ENCODE results near the gene TRIM71.
"Not testable (repeated sequence)": the region's sequence is repeated elsewhere in the genome, so short reads cannot be mapped to it uniquely, and the experiment has no call there.

- not testable (repeated sequence) for TF ChIP-seq CTCF (IDR thresholded peaks at IDR 0.05; ENCODE audit: poor library complexity, severe bottlenecking); POLR2AphosphoS5 (IDR thresholded peaks at IDR 0.05); RAD21 (conservative IDR thresholded peaks at IDR 0.05); SMC3 (conservative IDR thresholded peaks at IDR 0.05; ENCODE audit: poor library complexity); EZH2 (IDR thresholded peaks at IDR 0.05; ENCODE audit: borderline replicate concordance, insufficient read depth, low read length, poor library complexity, severe bottlenecking); MXI1 (conservative IDR thresholded peaks at IDR 0.05; ENCODE audit: poor library complexity, severe bottlenecking); REST (IDR thresholded peaks at IDR 0.05; ENCODE audit: borderline replicate concordance)
Observed at GRCh38 chr3:32945598-32945997, 127.8 kb downstream of the TRIM71 start.
